ENCODE data around the gene MAPK1IP1L.
"Not testable (repeated sequence)": the region's sequence is repeated elsewhere in the genome, so short reads cannot be mapped to it uniquely, and the experiment has no call there.

Gene MAPK1IP1L

DNA sequence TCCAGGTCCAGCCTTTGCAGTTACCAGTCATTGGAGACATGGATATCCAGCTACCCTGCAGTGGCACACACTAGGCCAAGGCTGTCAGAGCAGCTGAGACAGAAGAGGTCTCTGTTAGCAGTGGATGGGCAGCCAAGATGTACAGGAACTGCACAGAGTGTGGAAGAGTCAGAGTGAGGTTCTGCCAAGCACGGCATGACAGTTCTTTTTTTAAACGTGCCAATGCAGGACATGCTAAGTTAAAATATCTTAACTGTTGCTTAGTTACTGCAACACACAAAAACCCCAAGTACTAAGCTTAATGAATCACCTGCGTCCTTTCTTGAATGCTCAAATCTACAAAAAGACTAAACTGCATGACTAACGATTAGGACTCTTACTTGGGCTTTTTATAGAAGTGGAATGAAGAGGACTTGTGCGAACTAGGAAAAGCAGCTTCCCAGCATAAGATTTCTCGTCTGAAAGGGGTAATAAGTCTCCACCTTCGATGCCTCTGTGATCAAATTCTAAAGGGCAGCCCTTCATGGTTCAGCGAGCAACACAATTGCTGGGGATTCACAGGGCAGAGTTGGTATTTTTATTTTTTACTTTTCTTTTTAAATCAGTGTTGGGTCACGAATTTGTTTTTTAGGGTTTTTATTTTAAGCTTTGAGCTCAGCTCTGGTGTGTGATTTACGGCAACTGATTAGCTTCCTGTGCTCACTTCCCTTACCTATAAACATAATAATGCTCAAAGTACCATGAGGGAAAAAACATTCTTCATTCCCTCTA is 20.6 kb downstream of the MAPK1IP1L start:
- Mint-ChIP-seq H3K9me3 (ENCODE audit: low read depth) (no peaks in the 10 kb centered on the region), H3K4me3 (peak overlapping the region; percentile 72), H3K4me1 (ENCODE audit: low read depth) (peaks cover 32% of the 10 kb centered on the region), H3K36me3 (no peaks in the 10 kb centered on the region), H3K27ac (peak overlapping the region; percentile 89), H3K27me3 (no peaks in the 10 kb centered on the region)

DNA sequence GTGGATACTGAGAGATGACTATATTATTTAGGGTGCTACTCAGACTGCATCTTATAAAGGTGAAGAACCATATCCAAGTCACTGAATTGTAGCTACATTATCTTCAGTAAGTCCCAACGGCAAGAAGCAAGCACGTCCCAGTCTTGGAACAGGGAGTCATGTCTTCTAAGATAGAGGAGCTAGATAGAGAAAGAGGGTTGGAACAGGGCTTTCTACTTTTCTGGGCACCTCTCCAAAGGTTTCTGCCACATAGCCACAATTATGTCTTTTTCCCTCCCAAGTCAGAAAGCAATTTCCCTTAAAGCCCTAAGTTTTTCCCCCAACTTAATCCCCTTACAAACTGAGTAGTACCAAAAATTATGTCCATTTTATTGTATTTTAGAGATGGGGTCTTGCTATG is 22.4 kb downstream of the MAPK1IP1L start:
- Mint-ChIP-seq H3K9me3 (ENCODE audit: low read depth) (no peaks in the 10 kb centered on the region), H3K27me3 (no peaks in the 10 kb centered on the region), H3K4me1 (ENCODE audit: low read depth) (peaks cover 32% of the 10 kb centered on the region), H3K27ac (no peak overlapping the region), H3K36me3 (no peaks in the 10 kb centered on the region), H3K4me3 (no peak overlapping the region)

GRCh38 chr14:55074662-55075061 is 23.2 kb downstream of the MAPK1IP1L start:
- no peaks in the 10 kb centered on the region for H3K36me3 Mint-ChIP-seq
- H3K27ac Mint-ChIP-seq = no peak overlapping the region

DNA sequence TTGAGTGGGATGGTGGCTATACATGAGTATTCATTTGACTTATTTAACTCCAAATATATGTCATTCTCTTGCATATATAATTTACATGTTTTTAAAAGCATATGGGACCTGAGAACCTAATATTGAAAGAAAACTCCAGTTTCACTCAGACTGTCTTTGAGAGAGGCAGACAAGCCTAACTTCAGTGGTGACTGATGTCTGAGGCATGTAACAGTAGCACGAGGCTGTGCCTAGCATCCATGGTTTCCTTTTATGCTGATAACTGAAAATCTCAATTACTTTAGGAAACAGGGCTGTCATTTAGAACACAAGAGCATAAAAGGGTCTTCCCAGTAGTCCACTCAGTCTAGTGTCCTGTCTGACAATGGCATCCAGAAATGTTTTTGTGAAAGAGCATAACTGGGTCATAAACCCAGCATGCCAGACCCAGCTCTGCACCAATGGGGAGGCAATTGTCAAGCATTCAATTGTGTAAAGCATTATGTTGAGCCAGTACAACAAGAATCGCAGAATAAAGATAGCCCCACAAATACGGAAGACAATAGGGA is 24.3 kb downstream of the MAPK1IP1L start:
- H3K4me1 Mint-ChIP-seq (ENCODE audit: low read depth) = peaks cover 32% of the 10 kb centered on the region
- H3K9me3 Mint-ChIP-seq (ENCODE audit: low read depth) = no peaks in the 10 kb centered on the region
- peaks cover 1% of the 10 kb centered on the region for H3K27me3 Mint-ChIP-seq
- H3K36me3 Mint-ChIP-seq = no peaks in the 10 kb centered on the region
- no peak overlapping the region for H3K27ac Mint-ChIP-seq
- no peak overlapping the region for H3K4me3 Mint-ChIP-seq

More at GRCh38 chr14:55074662-55075061, 23.2 kb downstream of the MAPK1IP1L start:
- Mint-ChIP-seq H3K4me3 (peak overlapping the region; percentile 9), H3K27me3 (peaks cover 1% of the 10 kb centered on the region), H3K9me3 (ENCODE audit: low read depth) (no peaks in the 10 kb centered on the region), H3K4me1 (ENCODE audit: low read depth) (peaks cover 32% of the 10 kb centered on the region)

DNA sequence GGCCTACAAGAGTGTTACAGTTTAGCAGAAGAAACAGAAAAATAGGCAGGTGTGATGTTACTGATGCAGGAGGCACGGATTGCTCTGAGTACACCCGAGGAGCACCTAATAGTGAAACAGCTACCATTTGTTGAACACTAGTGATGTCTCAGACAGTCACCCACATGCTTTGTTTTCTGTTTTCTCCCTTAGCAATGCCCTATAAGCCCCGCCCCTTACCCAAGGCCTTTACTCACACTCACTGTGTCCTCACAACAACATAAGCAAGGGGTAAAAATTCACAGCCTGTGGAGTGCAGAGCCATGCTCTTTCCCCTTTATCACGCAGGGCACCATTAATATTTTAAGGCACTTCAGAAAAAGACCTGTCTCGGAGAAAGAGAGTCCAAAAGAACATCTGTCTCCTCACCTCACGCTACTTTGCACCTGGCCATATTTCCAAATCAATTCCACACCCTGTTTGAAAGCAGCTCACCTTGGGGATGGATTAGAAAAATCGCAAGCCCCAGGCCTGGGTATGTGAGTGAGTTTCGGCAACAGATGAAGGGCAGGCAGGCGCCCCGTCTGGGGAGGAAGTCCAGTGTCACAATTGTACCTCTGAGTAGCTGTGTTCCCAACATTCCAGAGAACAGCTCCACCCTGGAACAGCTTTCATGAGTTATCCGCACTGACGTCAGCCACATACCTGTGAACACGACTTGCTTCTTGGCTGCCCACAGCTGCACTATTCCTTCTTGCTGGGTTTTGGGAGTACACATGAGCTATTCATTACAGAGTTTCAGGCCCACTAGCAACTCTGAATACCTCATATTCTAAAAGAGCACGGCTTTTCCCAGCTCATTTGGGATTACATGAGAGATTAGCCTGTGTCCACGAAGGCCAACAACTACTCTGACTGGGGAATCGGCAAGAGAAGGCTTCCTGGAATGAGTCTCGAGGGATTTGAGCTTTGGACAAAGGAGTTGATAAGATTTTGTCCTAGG is 26.0 kb downstream of the MAPK1IP1L start:
- peaks cover 6% of the 10 kb centered on the region for H3K27me3 Mint-ChIP-seq
- H3K9me3 Mint-ChIP-seq (ENCODE audit: low read depth) = no peaks in the 10 kb centered on the region
- peaks cover 15% of the 10 kb centered on the region for H3K4me1 Mint-ChIP-seq (ENCODE audit: low read depth)
- no peak overlapping the region for H3K4me3 Mint-ChIP-seq
- no peaks in the 10 kb centered on the region for H3K36me3 Mint-ChIP-seq
- H3K27ac Mint-ChIP-seq = no peak overlapping the region

DNA sequence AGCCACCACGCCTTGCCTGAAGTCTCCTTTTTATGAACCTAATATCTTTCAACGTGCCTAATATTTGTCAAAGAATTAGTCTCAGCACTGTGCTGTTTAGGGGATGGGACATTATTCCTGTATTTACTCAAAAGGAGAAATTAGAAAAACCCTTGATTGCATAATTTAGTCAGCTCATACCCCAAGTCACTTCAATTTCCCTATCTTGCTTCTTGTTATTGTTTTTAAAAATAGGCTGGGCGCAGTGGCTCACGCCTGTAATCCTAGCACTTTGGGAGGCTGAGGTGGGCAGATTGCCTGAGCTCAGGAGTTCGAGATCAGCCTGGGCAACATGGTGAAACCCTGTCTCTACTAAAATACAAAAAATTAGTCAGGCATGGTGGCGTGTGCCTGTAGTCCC is 28.5 kb downstream of the MAPK1IP1L start:
- not testable (repeated sequence) for H3K4me3 Mint-ChIP-seq; H3K27me3 Mint-ChIP-seq; H3K36me3 Mint-ChIP-seq; H3K4me1 Mint-ChIP-seq (ENCODE audit: low read depth); H3K9me3 Mint-ChIP-seq (ENCODE audit: low read depth); H3K27ac Mint-ChIP-seq

DNA sequence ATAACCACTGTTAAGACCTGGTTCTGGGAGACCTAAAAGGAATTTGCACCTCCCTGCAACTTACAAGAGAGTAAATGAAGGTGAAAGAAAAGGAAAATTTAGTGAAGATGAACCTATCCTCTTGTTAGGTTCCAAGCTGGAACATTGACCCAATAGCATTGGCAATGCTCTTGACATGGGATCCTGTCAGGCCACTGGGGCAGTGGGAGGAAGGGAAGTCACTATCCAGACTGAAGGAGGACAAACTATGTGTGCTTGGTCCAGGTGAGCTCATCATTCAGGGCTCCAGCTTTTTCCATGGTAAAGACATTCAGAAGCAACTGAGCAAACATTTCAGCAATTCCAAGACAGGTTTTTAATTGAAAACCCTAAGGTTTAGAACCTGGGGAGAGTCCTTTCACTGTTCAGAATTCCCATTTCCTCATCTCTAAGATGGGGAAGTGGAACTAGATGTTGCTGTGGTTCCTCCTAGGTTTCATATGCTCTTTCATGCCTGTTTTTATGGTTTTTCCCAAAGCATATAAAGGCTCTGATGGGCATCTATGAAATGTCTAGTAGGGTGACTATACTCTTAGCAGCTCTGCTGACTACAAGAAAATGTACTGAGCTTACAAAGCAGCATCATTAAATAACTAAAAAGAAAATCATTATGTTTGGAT is 33.1 kb downstream of the MAPK1IP1L start:
- Mint-ChIP-seq H3K9me3 (ENCODE audit: low read depth) (no peaks in the 10 kb centered on the region), H3K27ac (no peak overlapping the region), H3K4me1 (ENCODE audit: low read depth) (peaks cover 2% of the 10 kb centered on the region), H3K27me3 (peaks cover 4% of the 10 kb centered on the region), H3K4me3 (no peak overlapping the region), H3K36me3 (no peaks in the 10 kb centered on the region)

GRCh38 chr14:55085060-55085660 is 33.7 kb downstream of the MAPK1IP1L start:
- Mint-ChIP-seq H3K4me3 (no peak overlapping the region), H3K27ac (no peak overlapping the region)

DNA sequence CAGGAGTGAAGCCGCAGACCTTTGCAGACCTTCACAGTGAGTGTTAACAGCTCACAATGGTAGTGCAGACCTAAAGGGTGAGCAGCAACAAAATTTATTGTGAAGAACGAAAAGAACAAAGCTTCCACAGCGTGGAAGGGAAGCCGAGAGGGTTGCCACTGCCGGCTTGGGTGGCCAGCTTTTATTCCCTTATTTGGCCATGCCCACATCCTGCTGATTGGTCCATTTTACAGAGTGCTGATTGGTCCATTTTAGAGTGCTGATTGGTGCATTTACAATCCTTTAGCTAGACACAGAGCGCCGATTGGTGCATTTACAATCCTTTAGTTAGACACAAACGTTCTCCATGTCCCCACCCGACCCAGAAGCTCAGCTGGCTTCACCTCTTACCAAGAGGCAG is 35.5 kb downstream of the MAPK1IP1L start:
- H3K4me1 Mint-ChIP-seq (ENCODE audit: low read depth) = peaks cover 3% of the 10 kb centered on the region
- H3K4me3 Mint-ChIP-seq = no peak overlapping the region
- H3K9me3 Mint-ChIP-seq (ENCODE audit: low read depth) = no peaks in the 10 kb centered on the region
- no peaks in the 10 kb centered on the region for H3K27me3 Mint-ChIP-seq
- no peaks in the 10 kb centered on the region for H3K36me3 Mint-ChIP-seq
- H3K27ac Mint-ChIP-seq = no peak overlapping the region

More at GRCh38 chr14:55085060-55085660, 33.7 kb downstream of the MAPK1IP1L start:
- Mint-ChIP-seq H3K4me1 (ENCODE audit: low read depth) (peaks cover 3% of the 10 kb centered on the region), H3K36me3 (no peaks in the 10 kb centered on the region), H3K9me3 (ENCODE audit: low read depth) (no peaks in the 10 kb centered on the region), H3K27me3 (peaks cover 4% of the 10 kb centered on the region)

- Mint-ChIP-seq H3K4me3 (no peak overlapping the region), H3K27ac (no peak overlapping the region), H3K27me3 (no peaks in the 10 kb centered on the region), H3K9me3 (ENCODE audit: low read depth) (no peaks in the 10 kb centered on the region), H3K4me1 (ENCODE audit: low read depth) (peaks cover 3% of the 10 kb centered on the region), H3K36me3 (no peaks in the 10 kb centered on the region)
These were observed 36.9 kb downstream of the MAPK1IP1L start for GRCh38 chr14:55088356-55088755.

GRCh38 chr14:55092341-55092740 is 40.9 kb downstream of the MAPK1IP1L start:
- Mint-ChIP-seq H3K27me3 (no peaks in the 10 kb centered on the region), H3K4me3 (no peak overlapping the region), H3K9me3 (ENCODE audit: low read depth) (no peaks in the 10 kb centered on the region), H3K36me3 (no peaks in the 10 kb centered on the region), H3K4me1 (ENCODE audit: low read depth) (peaks cover 7% of the 10 kb centered on the region), H3K27ac (no peak overlapping the region)

- H3K27ac Mint-ChIP-seq = no peak overlapping the region
- no peaks in the 10 kb centered on the region for H3K9me3 Mint-ChIP-seq (ENCODE audit: low read depth)
- H3K27me3 Mint-ChIP-seq = no peaks in the 10 kb centered on the region
- H3K36me3 Mint-ChIP-seq = peaks cover 2% of the 10 kb centered on the region
- H3K4me1 Mint-ChIP-seq (ENCODE audit: low read depth) = peaks cover 18% of the 10 kb centered on the region
- H3K4me3 Mint-ChIP-seq = no peak overlapping the region
These were observed 43.1 kb downstream of the MAPK1IP1L start for GRCh38 chr14:55094292-55095157.

- Mint-ChIP-seq H3K36me3 (peaks cover 2% of the 10 kb centered on the region), H3K27me3 (no peaks in the 10 kb centered on the region), H3K27ac (peak overlapping the region; percentile 94), H3K4me1 (ENCODE audit: low read depth) (peaks cover 35% of the 10 kb centered on the region), H3K9me3 (ENCODE audit: low read depth) (no peaks in the 10 kb centered on the region), H3K4me3 (peak overlapping the region; percentile 17)
These were observed 46.6 kb downstream of the MAPK1IP1L start for GRCh38 chr14:55097881-55098560.
